ENCODE data around the gene STAT3.

- no peak for TF ChIP-seq POLR2AphosphoS5 (IDR thresholded peaks at IDR 0.05; ENCODE audit: borderline replicate concordance, low read depth, low read length)
- TF ChIP-seq EZH2 (IDR thresholded peaks at IDR 0.05) = no peak
These were observed 97.1 kb downstream of the STAT3 start for GRCh38 chr17:42291129-42291528.

All from SK-N-MC (cell line).